Esophagus (tissue), 2 donors: Measurements from ENCODE around the gene OR10H2. TPM values are rescaled to one million over a fixed set of nuclear protein-coding genes. Genes with fewer than 3 reads are reported as not detected.
A peak's percentile ranks its signal among the peaks of the same experiment; 100 is the strongest.
"Not testable (repeated sequence)": the region's sequence is repeated elsewhere in the genome, so short reads cannot be mapped to it uniquely, and the experiment has no call there.

Experiments
- H3K27ac ChIP-seq, 2 donors: one replicate each; pipeline ENCODE4 v1.5.1; 2013; ENCODE audit warnings: low read depth in 2 of 2, mild to moderate bottlenecking in 2 of 2, inconsistent platforms in 1 of 2, low read length in 1 of 2, moderate library complexity in 1 of 2
- H3K27me3 ChIP-seq, 2 donors: one replicate each; pipeline ENCODE4 v1.6.1; 2013; ENCODE audit warnings: low read length in 2 of 2, control low read depth in 1 of 2, mild to moderate bottlenecking in 1 of 2; ENCODE audit not compliant: insufficient read depth in 2 of 2, control insufficient read depth in 1 of 2
- H3K36me3 ChIP-seq, 2 donors: one replicate each; pipeline ENCODE4 v1.6.1; 2013; ENCODE audit warnings: low read length in 1 of 2; ENCODE audit not compliant: control insufficient read depth in 2 of 2, insufficient read depth in 2 of 2
- H3K4me1 ChIP-seq, 2 donors: one replicate each; pipeline ENCODE4 v1.6.1; 2013; ENCODE audit warnings: low read length in 1 of 2; ENCODE audit not compliant: control insufficient read depth in 2 of 2, insufficient read depth in 2 of 2
- H3K4me3 ChIP-seq, 2 donors: one replicate each; pipeline ENCODE4 v1.5.1; 2013; ENCODE audit warnings: low read length in 2 of 2, mild to moderate bottlenecking in 2 of 2, low read depth in 1 of 2, moderate library complexity in 1 of 2
- H3K9me3 ChIP-seq, 2 donors: one replicate each; pipeline ENCODE4 v1.6.1; 2013; ENCODE audit warnings: mild to moderate bottlenecking in 2 of 2, low read depth in 1 of 2, low read length in 1 of 2, moderate library complexity in 1 of 2; ENCODE audit not compliant: control insufficient read depth in 2 of 2, insufficient read depth in 1 of 2
- WGBS, 2 donors: extraction: QIAGEN DNeasy Blood & Tissue Kit; methylation state at CpG; one replicate each; pipeline ENCODE4 v1.1.7; 2013; 5-methylcytosine and 5-hydroxymethylcytosine counted together
- polyA plus RNA-seq, 2 donors: library from polyadenylated mRNA; stranded (reverse); fragments of 200-250 nt; gene quantifications; one replicate each; pipeline ENCODE4 v1.2.3, GENCODE V29; 2013
- donor health status: healthy with polysubstance abuse.
- donor health status: Bipolar disorder and iron deficiency.

Gene OR10H2
- not detected for polyA plus RNA-seq

GRCh38 chr19:15727724-15728123 is at the start of gene OR10H2:
Gene OR10H2 (plus strand): TSS chr19:15728024. CDS start chr19:15728044, 20 bp downstream.
- Histone ChIP-seq H3K4me3 (no peak within 1 kb of the TSS), H3K4me1 (peaks cover 0 to 6% of the 10 kb centered on the region in 2 donors), H3K9me3 (peaks cover 0 to 2% of the 10 kb centered on the region in 2 donors), H3K36me3 (no peaks in the 10 kb centered on the region), H3K27ac (no peak within 1 kb of the TSS), H3K27me3 (peaks cover 0 to 3% of the 10 kb centered on the region in 2 donors)
- 78 to 79% methylated on average over 5 of the region's 5 CpGs for WGBS, 2 donors

GRCh38 chr19:15679089-15679488 is 48.7 kb upstream of the OR10H2 start:
- H3K27ac ChIP-seq = no peak overlapping the region
- no peak overlapping the region for H3K4me3 ChIP-seq
- peaks cover 3 to 6% of the 10 kb centered on the region in 2 donors for H3K4me1 ChIP-seq
- H3K27me3 ChIP-seq = no peaks in the 10 kb centered on the region
- H3K36me3 ChIP-seq = peaks cover 2 to 21% of the 10 kb centered on the region in 2 donors
- WGBS, 2 donors = 18 to 21% methylated on average over 4 of the region's 4 CpGs
- H3K9me3 ChIP-seq = no peaks in the 10 kb centered on the region

- H3K4me1 ChIP-seq, H3K4me3 ChIP-seq, H3K27ac ChIP-seq, H3K9me3 ChIP-seq, H3K27me3 ChIP-seq: not testable (repeated sequence)
- WGBS, 2 donors = 62 to 68% methylated on average over 4 of the region's 4 CpGs
- peaks cover 2 to 24% of the 10 kb centered on the region in 2 donors for H3K36me3 ChIP-seq
Observed at GRCh38 chr19:15679865-15680264, 48.0 kb upstream of the OR10H2 start.

- H3K9me3 ChIP-seq = no peaks in the 10 kb centered on the region
- H3K27me3 ChIP-seq = no peaks in the 10 kb centered on the region
- H3K36me3 ChIP-seq = peaks cover 2 to 28% of the 10 kb centered on the region in 2 donors
- peaks cover 0 to 2% of the 10 kb centered on the region in 2 donors for H3K4me1 ChIP-seq
- WGBS, 2 donors = 58 to 63% methylated on average over 8 of the region's 8 CpGs
- H3K4me3 ChIP-seq = no peak overlapping the region
- H3K27ac ChIP-seq = no peak overlapping the region
Observed at GRCh38 chr19:15680478-15681322, 47.1 kb upstream of the OR10H2 start.

- H3K36me3 ChIP-seq = peaks cover 2 to 33% of the 10 kb centered on the region in 2 donors
- H3K27me3 ChIP-seq = no peaks in the 10 kb centered on the region
- 84 to 90% methylated on average over 10 of the region's 10 CpGs for WGBS, 2 donors
- H3K9me3 ChIP-seq = peaks cover 0 to 9% of the 10 kb centered on the region in 2 donors
- H3K4me3 ChIP-seq = no peak overlapping the region
- no peak overlapping the region for H3K27ac ChIP-seq
- H3K4me1 ChIP-seq = peaks cover 0 to 2% of the 10 kb centered on the region in 2 donors
Observed at GRCh38 chr19:15683411-15683810, 44.4 kb upstream of the OR10H2 start.

GRCh38 chr19:15684828-15685227 is 43.0 kb upstream of the OR10H2 start:
- 43 to 57% methylated on average over 9 of the region's 9 CpGs for WGBS, 2 donors
- H3K36me3 ChIP-seq = peaks cover 0 to 27% of the 10 kb centered on the region in 2 donors

GRCh38 chr19:15696654-15697194 is 31.1 kb upstream of the OR10H2 start:
- 78 to 82% methylated on average over 19 of the region's 19 CpGs for WGBS, 2 donors
- Histone ChIP-seq H3K36me3 (peaks cover 0 to 5% of the 10 kb centered on the region in 2 donors), H3K4me3 (no peak overlapping the region), H3K27me3 (no peaks in the 10 kb centered on the region), H3K9me3 (no peaks in the 10 kb centered on the region), H3K27ac (no peak overlapping the region), H3K4me1 (no peaks in the 10 kb centered on the region)

More at GRCh38 chr19:15684828-15685227, 43.0 kb upstream of the OR10H2 start:
- Histone ChIP-seq H3K27me3 (no peaks in the 10 kb centered on the region), H3K4me1 (peaks cover 0 to 2% of the 10 kb centered on the region in 2 donors), H3K27ac (no peak overlapping the region), H3K4me3 (no peak overlapping the region), H3K9me3 (peaks cover 0 to 9% of the 10 kb centered on the region in 2 donors)

- Histone ChIP-seq H3K36me3 (peaks cover 0 to 2% of the 10 kb centered on the region in 2 donors), H3K4me1 (peaks cover 9 to 10% of the 10 kb centered on the region in 2 donors), H3K4me3 (no peak overlapping the region), H3K9me3 (no peaks in the 10 kb centered on the region), H3K27me3 (no peaks in the 10 kb centered on the region), H3K27ac (peak overlapping the region; percentile 91 to 92)
- WGBS, 2 donors = 38 to 50% methylated on average over 4 of the region's 4 CpGs
Observed at GRCh38 chr19:15701757-15702533, 25.9 kb upstream of the OR10H2 start.

- WGBS, 2 donors = 4 to 7% methylated on average over 7 of the region's 7 CpGs
- Histone ChIP-seq H3K4me3 (no peak overlapping the region), H3K36me3 (no peaks in the 10 kb centered on the region), H3K4me1 (peaks cover 9 to 10% of the 10 kb centered on the region in 2 donors), H3K9me3 (no peaks in the 10 kb centered on the region), H3K27ac (peak overlapping the region; percentile 91 to 92), H3K27me3 (no peaks in the 10 kb centered on the region)
Observed at GRCh38 chr19:15702534-15702930, 25.3 kb upstream of the OR10H2 start.
